Measurements from ENCODE around the gene BTF3. TPM values are rescaled to one million over a fixed set of nuclear protein-coding genes. Genes with fewer than 3 reads are reported as not detected.

Gene BTF3
- total RNA-seq, 1 experiment from 2014 or later = 309 TPM

GRCh38 chr5:73544429-73545402 lies 46.5 kb downstream of the BTF3 start:
- H3K27ac ChIP-seq = no peak overlapping the region
- H3K27me3 ChIP-seq (replicated peaks) = no peaks in the 10 kb centered on the region
- H3K9me3 ChIP-seq (replicated peaks) = no peaks in the 10 kb centered on the region
- DNase-seq (ENCODE audit: low read depth in 1 of 2, low spot score in 2 of 2) = no peak
- no peak overlapping the region for H3K4me3 ChIP-seq
- no peaks in the 10 kb centered on the region for H3K36me3 ChIP-seq
- H3K4me1 ChIP-seq (replicated peaks) = peaks cover 39% of the 10 kb centered on the region

GRCh38 chr5:73545403-73545779 lies 47.1 kb downstream of the BTF3 start:
- no peak overlapping the region for H3K27ac ChIP-seq
- H3K36me3 ChIP-seq = no peaks in the 10 kb centered on the region
- H3K9me3 ChIP-seq (replicated peaks) = no peaks in the 10 kb centered on the region
- DNase-seq (ENCODE audit: low read depth in 1 of 2, low spot score in 2 of 2) = no peak
- peaks cover 33% of the 10 kb centered on the region for H3K4me1 ChIP-seq (replicated peaks)
- H3K4me3 ChIP-seq = no peak overlapping the region
- no peaks in the 10 kb centered on the region for H3K27me3 ChIP-seq (replicated peaks)

GRCh38 chr5:73550016-73550415 lies 51.8 kb downstream of the BTF3 start:
- Histone ChIP-seq H3K9me3 (replicated peaks) (no peaks in the 10 kb centered on the region), H3K4me3 (no peak overlapping the region), H3K27ac (no peak overlapping the region), H3K4me1 (replicated peaks) (no peaks in the 10 kb centered on the region), H3K36me3 (peaks cover 10% of the 10 kb centered on the region), H3K27me3 (replicated peaks) (no peaks in the 10 kb centered on the region)
- no peak for DNase-seq (ENCODE audit: low read depth in 1 of 2, low spot score in 2 of 2)

GRCh38 chr5:73552642-73553041 lies 54.4 kb downstream of the BTF3 start:
- Histone ChIP-seq H3K27me3 (replicated peaks) (no peaks in the 10 kb centered on the region), H3K27ac (no peak overlapping the region), H3K4me1 (replicated peaks) (no peaks in the 10 kb centered on the region), H3K9me3 (replicated peaks) (no peaks in the 10 kb centered on the region), H3K4me3 (no peak overlapping the region), H3K36me3 (peaks cover 14% of the 10 kb centered on the region)
- no peak for DNase-seq (ENCODE audit: low read depth in 1 of 2, low spot score in 2 of 2)

Other genes with a start within 250 kb of the BTF3 start
- gene FOXD1, start 49.7 kb upstream of the BTF3 start, total RNA-seq (2014; rRNA removed; shearing (Covaris generic)) = 10.4 and 11.2 TPM in 2 replicates
- gene ANKRA2, start 67.2 kb downstream of the BTF3 start, total RNA-seq (2014; rRNA removed; shearing (Covaris generic)) = 10.2 and 13.8 TPM in 2 replicates
- gene UTP15, start 67.3 kb downstream of the BTF3 start, total RNA-seq (2014; rRNA removed; shearing (Covaris generic)) = 23.6 and 30.3 TPM in 2 replicates
- gene ARHGEF28, start 127.8 kb downstream of the BTF3 start, total RNA-seq (2014; rRNA removed; shearing (Covaris generic)) = 13.6 and 20.2 TPM in 2 replicates